Heart left ventricle (tissue), 13 donors: ENCODE results near the gene GSTM3.
A peak's percentile ranks its signal among the peaks of the same experiment; 100 is the strongest.

Source experiments
- POLR2A ChIP-seq, 2 donors: fragments of 450-650 bp; IDR thresholded peaks; one replicate each; pipeline ENCODE4 v1.6.1; 2017; ENCODE audit warnings: antibody characterized with exemption in 2 of 2, mild to moderate bottlenecking in 2 of 2, moderate library complexity in 2 of 2
- TF ChIP-seq, protein P1 (sequence below), 12 donors: fragments of 200-600 bp; sonication (generic) in 4 of 12; IDR thresholded peaks; one replicate each; pipeline versions ENCODE4 v1.5.0 to v1.8.0; 2018 to 2022; ENCODE audit warnings: antibody characterized with exemption in 12 of 12, mild to moderate bottlenecking in 5 of 12
- donor health status: ischemic (EF 13 %, LVEDD 7.1; RV severe dilation, severe dysfunction).
- donor health status: DM: no; HTN: yes; CAD: no.
- donor health status: DM: no; HTN: no; CAD: no.
- donor health status: ischemic (EF 25% LVEDD 6.9; RV normal size, moderate dysfunction).
- donor health status: ischemic (EF 25% LVEDD 5.7; RV mildly dilated, moderate dysfunction).
- donor health status: ischemic (EF 35%, LVEDD 5.7; RV mildly dilated, moderate dysfunction).
- donor health status: nonischemic (EF 11% LVEDD 7.7; RV severe dilation, severe dysfunction).
- donor health status: DM: yes; HTN: yes; CAD: no.
- donor health status: PGD.
- donor health status: ischemic (EF 29% LVEDD 5.4; RV normal size, mild dysfunction).
- donor health status: nonischemic (EF 23%, LVEDD 6.1; RV moderate dilation, normal function).

- TF ChIP-seq, protein P1, sequence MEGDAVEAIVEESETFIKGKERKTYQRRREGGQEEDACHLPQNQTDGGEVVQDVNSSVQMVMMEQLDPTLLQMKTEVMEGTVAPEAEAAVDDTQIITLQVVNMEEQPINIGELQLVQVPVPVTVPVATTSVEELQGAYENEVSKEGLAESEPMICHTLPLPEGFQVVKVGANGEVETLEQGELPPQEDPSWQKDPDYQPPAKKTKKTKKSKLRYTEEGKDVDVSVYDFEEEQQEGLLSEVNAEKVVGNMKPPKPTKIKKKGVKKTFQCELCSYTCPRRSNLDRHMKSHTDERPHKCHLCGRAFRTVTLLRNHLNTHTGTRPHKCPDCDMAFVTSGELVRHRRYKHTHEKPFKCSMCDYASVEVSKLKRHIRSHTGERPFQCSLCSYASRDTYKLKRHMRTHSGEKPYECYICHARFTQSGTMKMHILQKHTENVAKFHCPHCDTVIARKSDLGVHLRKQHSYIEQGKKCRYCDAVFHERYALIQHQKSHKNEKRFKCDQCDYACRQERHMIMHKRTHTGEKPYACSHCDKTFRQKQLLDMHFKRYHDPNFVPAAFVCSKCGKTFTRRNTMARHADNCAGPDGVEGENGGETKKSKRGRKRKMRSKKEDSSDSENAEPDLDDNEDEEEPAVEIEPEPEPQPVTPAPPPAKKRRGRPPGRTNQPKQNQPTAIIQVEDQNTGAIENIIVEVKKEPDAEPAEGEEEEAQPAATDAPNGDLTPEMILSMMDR (IDR thresholded peaks at IDR 0.05), result peak in 5 of 12 donors; percentile 37 to 80 (median 63)
- TF ChIP-seq POLR2A (IDR thresholded peaks at IDR 0.05), result peak in 1 of 2 donors; percentile 62
Observed at GRCh38 chr1:109687641-109688499, 53.0 kb downstream of the GSTM3 start, which contains the start of gene GSTM1.
